ENCODE results near the gene GPR158.

The GPR158 gene

GRCh38 chr10:25604591-25604990, 429.8 kb downstream of the GPR158 start:
- no peak for DNase-seq

GRCh38 chr10:25614652-25615051, 439.9 kb downstream of the GPR158 start:
- DNase-seq: no peak

GRCh38 chr10:25615926-25616325, 441.1 kb downstream of the GPR158 start:
- no peak for DNase-seq

GRCh38 chr10:25616903-25617592, 442.2 kb downstream of the GPR158 start:
- DNase-seq: no peak

- no peak for DNase-seq
These were observed 452.8 kb downstream of the GPR158 start for GRCh38 chr10:25627606-25628005.

- no peak for DNase-seq
These were observed 454.5 kb downstream of the GPR158 start for GRCh38 chr10:25629333-25629732.

- DNase-seq: no peak
These were observed 456.7 kb downstream of the GPR158 start for GRCh38 chr10:25631471-25631870.

- DNase-seq: no peak
These were observed 458.0 kb downstream of the GPR158 start for GRCh38 chr10:25632802-25633201.

GRCh38 chr10:25633542-25633941, 458.7 kb downstream of the GPR158 start:
- no peak for DNase-seq

- no peak for DNase-seq
These were observed 464.8 kb downstream of the GPR158 start for GRCh38 chr10:25639646-25640045.

- DNase-seq: no peak
These were observed 466.8 kb downstream of the GPR158 start for GRCh38 chr10:25641595-25641994.

- DNase-seq: no peak
These were observed 467.9 kb downstream of the GPR158 start for GRCh38 chr10:25642721-25643120.

- no peak for DNase-seq
These were observed 471.6 kb downstream of the GPR158 start for GRCh38 chr10:25646371-25646770.

GRCh38 chr10:25651534-25651933, 476.7 kb downstream of the GPR158 start:
- no peak for DNase-seq

All from NCI-H1417 treated with DMSO at 0.1 percent for 48 hours (cell line).